Right cardiac atrium (tissue), 5 donors: ENCODE measurements around the gene RASEF. TPM values are rescaled to one million over a fixed set of nuclear protein-coding genes. Genes with fewer than 3 reads are reported as not detected.
"Not testable (repeated sequence)": the region's sequence is repeated elsewhere in the genome, so short reads cannot be mapped to it uniquely, and the experiment has no call there.

ENCODE experiments used
- ATAC-seq, 2 donors: fragments of 200-7000 bp; cut with Tn5 transposase; one replicate each; pipeline versions ENCODE4 v1.8.0 to v1.9.1; 2020; ENCODE audit warnings: moderate library complexity in 2 of 2, mild to moderate bottlenecking in 1 of 2
- DNase-seq, 3 donors: peaks; one replicate each; pipeline ENCODE4 v3.0.0-alpha.2; 2020
- H3K27ac ChIP-seq: one replicate; pipeline ENCODE4 v1.5.1; 2013; ENCODE audit warnings: mild to moderate bottlenecking, low read length, control low read depth, moderate library complexity
- H3K27me3 ChIP-seq: one replicate; pipeline ENCODE4 v1.6.1; 2013; ENCODE audit not compliant: control insufficient read depth, insufficient read depth
- H3K4me1 ChIP-seq: one replicate; pipeline ENCODE4 v1.6.1; 2013; ENCODE audit warnings: low read length; ENCODE audit not compliant: control insufficient read depth, insufficient read depth
- H3K4me3 ChIP-seq: one replicate; pipeline ENCODE4 v1.5.1; 2013; ENCODE audit warnings: low read length, control low read depth
- H3K9me3 ChIP-seq: one replicate; pipeline ENCODE4 v1.6.1; 2013; ENCODE audit warnings: low read length; ENCODE audit not compliant: control insufficient read depth
- WGBS: extraction: QIAGEN DNeasy Blood & Tissue Kit; methylation state at CpG from one replicate; pipeline ENCODE4 v1.1.7; 2013; 5-methylcytosine and 5-hydroxymethylcytosine counted together
- intact Hi-C, 4 donors: fragments of 100-400 bp; cut with DNase I; formaldehyde crosslinking; loops; one replicate each; pipeline versions ENCODE4 v1.11.0 to v1.14.0; 2022 to 2023
- long read RNA-seq, 4 donors: library from polyadenylated mRNA; unstranded; transcript quantifications; one replicate each; pipeline ENCODE4 v2.0.0, GENCODE V29; 2020 to 2021
- polyA plus RNA-seq: library from polyadenylated mRNA; stranded (reverse); fragments of 200-250 nt; gene quantifications from one replicate; pipeline ENCODE4 v1.2.3, GENCODE V29; 2013
- total RNA-seq, 4 donors: library from RNA; stranded (reverse); fragmentation: NEBNext Ultra II Directional; extraction: Animal tissue kit (Norgen Biotek cat#: 25700); gene quantifications; one replicate each; pipeline ENCODE4 v1.2.1, GENCODE V29; 2021
- donor health status: healthy with polysubstance abuse.
- donor health status: DM: no; HTN: yes; CAD: no.
- donor health status: DM: no; HTN: no; CAD: no.
- donor health status: DM: no; HTN: yes; CAD: no; lungs with severe emphysema.
- donor health status: DM: yes; HTN: yes; CAD: no.

The RASEF gene
- total RNA-seq = under 1 TPM in 2 of 4 donors, not detected in 2; 0.15 to 0.17 TPM
- polyA plus RNA-seq = 0.02 TPM
- long read RNA-seq, donor 1 = 0 reads
- long read RNA-seq, donor 2 = 0 reads
- long read RNA-seq, donor 3 = 0 reads
- long read RNA-seq, donor 4 = 0 reads

DNA sequence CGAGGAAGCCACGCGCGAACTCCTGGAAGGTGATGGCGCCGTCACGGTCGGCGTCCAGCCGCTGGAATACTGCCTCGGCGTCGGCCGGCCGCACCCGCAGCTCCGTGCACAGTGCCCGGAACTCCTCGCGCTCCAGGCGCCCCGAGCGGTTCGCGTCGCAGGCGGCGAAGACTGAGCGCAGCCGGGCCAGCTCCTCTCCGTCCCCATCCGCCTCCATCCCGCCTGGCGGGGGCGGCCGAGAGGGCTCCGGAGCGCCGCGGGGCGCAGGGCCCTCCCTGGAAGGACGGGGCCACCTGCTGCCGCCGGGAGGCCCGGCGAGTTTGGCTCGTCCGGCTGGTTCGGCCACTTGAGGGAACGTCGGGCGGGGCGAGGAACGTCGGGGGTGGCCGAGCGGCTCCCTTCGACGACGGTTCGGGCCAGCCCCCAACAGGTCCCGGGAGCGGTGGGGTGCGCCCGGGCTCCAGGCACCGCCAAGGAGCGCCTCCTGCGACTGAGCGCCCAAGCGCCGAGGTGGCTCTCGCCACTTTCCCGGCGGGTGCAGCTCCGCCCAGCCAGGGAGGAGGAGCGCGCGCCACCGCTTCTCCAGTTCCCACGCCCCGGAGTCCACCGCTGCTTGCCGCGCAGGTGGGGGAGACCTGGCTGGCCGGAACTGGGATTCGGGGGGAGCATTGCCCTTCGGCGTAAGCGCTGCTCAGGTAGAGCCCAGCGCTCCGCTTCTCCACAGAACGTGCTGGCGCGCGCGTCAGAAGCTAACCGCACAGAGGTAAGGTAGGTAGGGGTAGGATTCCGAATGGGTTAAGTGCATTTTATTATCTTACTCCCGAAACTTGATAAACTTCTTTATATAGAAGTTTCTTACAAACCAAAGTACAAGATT, at the start of gene RASEF:
Gene RASEF, minus strand, starts transcription at position 492 of the 877 bp plus-strand sequence. Its CDS starts 275 bp downstream, at position 217.
- ATAC-seq = peak; percentile 48 to 71
- 1% methylated on average over 99 of the region's 99 CpGs for WGBS

GRCh38 chr9:83111169-83111568, 48.2 kb upstream of the RASEF start:
- no peaks in the 10 kb centered on the region for H3K27me3 ChIP-seq

More for the DNA sequence above, at the start of gene RASEF:
- H3K27me3 ChIP-seq = no peaks in the 10 kb centered on the region
- no peak within 1 kb of the TSS for H3K27ac ChIP-seq
- H3K9me3 ChIP-seq = no peaks in the 10 kb centered on the region
- no peaks in the 10 kb centered on the region for H3K4me1 ChIP-seq
- peak within 1 kb of the TSS; percentile 14 for H3K4me3 ChIP-seq
- DNase-seq = peak; percentile 12 to 56 (median 54)
- intact Hi-C loops = no loop called here

GRCh38 chr9:83109296-83109695, 46.4 kb upstream of the RASEF start:
- intact Hi-C loops = no loop called here
- ATAC-seq = no peak
- DNase-seq = no peak
- Histone ChIP-seq H3K9me3 (no peaks in the 10 kb centered on the region), H3K4me3 (no peak overlapping the region), H3K27ac (no peak overlapping the region), H3K4me1 (no peaks in the 10 kb centered on the region), H3K27me3 (no peaks in the 10 kb centered on the region)
- WGBS = 80% methylated on average over 3 of the region's 3 CpGs

More at GRCh38 chr9:83111169-83111568, 48.2 kb upstream of the RASEF start:
- intact Hi-C loops = no loop called here
- Histone ChIP-seq H3K9me3 (no peaks in the 10 kb centered on the region), H3K27ac (no peak overlapping the region), H3K4me3 (no peak overlapping the region), H3K4me1 (no peaks in the 10 kb centered on the region)
- 91% methylated on average over 3 of the region's 3 CpGs for WGBS
- ATAC-seq (no peak), DNase-seq (no peak)

DNA sequence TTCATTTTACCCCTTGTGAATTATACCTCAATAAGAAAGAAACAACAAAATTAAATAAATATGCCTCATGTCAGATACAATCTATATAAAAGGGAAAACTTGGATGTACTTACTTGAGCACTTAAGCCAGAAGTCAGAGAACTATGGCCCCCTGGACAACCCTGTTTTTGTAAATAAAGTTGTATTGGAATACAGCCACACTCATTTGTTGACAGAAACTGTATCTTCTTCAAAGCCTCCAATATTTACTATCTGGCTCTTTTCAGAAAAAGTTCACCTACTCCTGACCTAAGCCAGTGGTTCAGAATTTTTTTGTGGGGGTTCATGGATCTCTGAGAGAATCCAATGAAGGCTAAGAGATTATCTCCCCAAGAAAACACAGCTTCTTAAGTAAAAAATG, 45.3 kb upstream of the RASEF start:
- Histone ChIP-seq H3K9me3 (no peaks in the 10 kb centered on the region), H3K4me1 (no peaks in the 10 kb centered on the region), H3K27me3 (no peaks in the 10 kb centered on the region), H3K4me3 (no peak overlapping the region), H3K27ac (no peak overlapping the region)
- intact Hi-C loops = no loop called here
- DNase-seq = no peak
- ATAC-seq = no peak

- ATAC-seq (no peak), DNase-seq (no peak)
- H3K9me3 ChIP-seq = no peaks in the 10 kb centered on the region
- 67% methylated on average over 2 of the region's 2 CpGs for WGBS
- no peak overlapping the region for H3K27ac ChIP-seq
- H3K27me3 ChIP-seq = no peaks in the 10 kb centered on the region
- H3K4me1 ChIP-seq = no peaks in the 10 kb centered on the region
- H3K4me3 ChIP-seq = no peak overlapping the region
- intact Hi-C loops = no loop called here
Observed at GRCh38 chr9:83106772-83107171, 43.8 kb upstream of the RASEF start.

GRCh38 chr9:83106263-83106662, 43.3 kb upstream of the RASEF start:
- intact Hi-C loops = no loop called here

GRCh38 chr9:83097633-83098032, 34.7 kb upstream of the RASEF start:
- no peaks in the 10 kb centered on the region for H3K27me3 ChIP-seq
- H3K27ac ChIP-seq = no peak overlapping the region
- no peak overlapping the region for H3K4me3 ChIP-seq
- WGBS = 92% methylated on average over 4 of the region's 4 CpGs
- ATAC-seq (no peak), DNase-seq (no peak)
- H3K4me1 ChIP-seq = no peaks in the 10 kb centered on the region
- intact Hi-C loops = no loop called here
- H3K9me3 ChIP-seq = no peaks in the 10 kb centered on the region

More at GRCh38 chr9:83106263-83106662, 43.3 kb upstream of the RASEF start:
- WGBS = 50% methylated on average over 1 of the region's 1 CpG
- H3K27me3 ChIP-seq = no peaks in the 10 kb centered on the region
- no peaks in the 10 kb centered on the region for H3K4me1 ChIP-seq
- no peaks in the 10 kb centered on the region for H3K9me3 ChIP-seq
- ATAC-seq (no peak), DNase-seq (no peak)
- H3K4me3 ChIP-seq = no peak overlapping the region
- H3K27ac ChIP-seq = no peak overlapping the region

DNA sequence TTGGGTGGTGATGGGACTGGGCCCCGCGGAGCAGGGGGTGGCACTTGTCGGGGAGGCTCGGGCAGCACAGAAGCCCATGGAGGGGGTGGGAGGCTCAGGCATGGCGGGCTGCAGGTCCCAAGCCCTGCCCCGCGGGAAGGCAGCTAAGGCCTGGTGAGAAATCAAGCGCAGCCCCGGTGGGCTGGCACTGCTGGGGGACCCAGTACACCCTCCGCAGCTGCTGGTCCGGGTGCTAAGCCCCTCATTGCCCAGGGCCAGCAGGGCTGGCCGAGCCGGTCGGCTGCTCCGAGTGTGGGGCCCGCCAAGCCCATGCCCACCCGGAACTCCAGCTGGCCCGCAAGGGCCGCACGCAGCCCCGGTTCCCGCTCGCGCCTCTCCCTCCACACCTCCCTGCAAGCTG, 30.4 kb upstream of the RASEF start:
- peak in 2 of 3 donors; percentile 28 to 38 for DNase-seq
- intact Hi-C loops, H3K27ac ChIP-seq, H3K27me3 ChIP-seq, H3K4me1 ChIP-seq, H3K9me3 ChIP-seq, ATAC-seq, H3K4me3 ChIP-seq: not testable (repeated sequence)
- 96% methylated on average over 24 of the region's 24 CpGs for WGBS

DNA sequence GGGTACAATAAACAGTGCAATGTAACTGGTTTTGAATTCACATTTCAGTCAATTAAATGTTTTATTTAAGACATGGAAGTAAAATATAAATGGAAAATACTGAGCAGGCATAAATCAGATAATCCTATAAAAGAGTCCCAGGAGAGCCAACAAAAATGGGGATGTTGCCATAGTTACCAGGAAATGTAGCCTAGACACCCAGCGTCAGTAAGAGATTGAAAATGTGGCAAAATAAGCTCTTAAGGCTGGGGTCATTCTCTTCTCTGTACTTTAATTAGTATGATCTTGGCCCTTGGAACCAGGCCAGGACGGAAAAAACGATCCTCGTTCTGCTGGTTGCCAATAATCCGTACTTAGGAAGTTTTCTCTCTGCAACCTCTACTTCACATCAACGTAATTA, 18.9 kb upstream of the RASEF start:
- intact Hi-C loops = no loop called here
- Histone ChIP-seq H3K9me3 (no peaks in the 10 kb centered on the region), H3K4me1 (no peaks in the 10 kb centered on the region), H3K27me3 (no peaks in the 10 kb centered on the region), H3K27ac (no peak overlapping the region), H3K4me3 (no peak overlapping the region)
- DNase-seq (no peak), ATAC-seq (no peak)
- 41% methylated on average over 6 of the region's 6 CpGs for WGBS

- ATAC-seq = no peak
- 79% methylated on average over 3 of the region's 3 CpGs for WGBS
- intact Hi-C loops = no loop called here
Observed at GRCh38 chr9:83081010-83081409, 18.1 kb upstream of the RASEF start.

DNA sequence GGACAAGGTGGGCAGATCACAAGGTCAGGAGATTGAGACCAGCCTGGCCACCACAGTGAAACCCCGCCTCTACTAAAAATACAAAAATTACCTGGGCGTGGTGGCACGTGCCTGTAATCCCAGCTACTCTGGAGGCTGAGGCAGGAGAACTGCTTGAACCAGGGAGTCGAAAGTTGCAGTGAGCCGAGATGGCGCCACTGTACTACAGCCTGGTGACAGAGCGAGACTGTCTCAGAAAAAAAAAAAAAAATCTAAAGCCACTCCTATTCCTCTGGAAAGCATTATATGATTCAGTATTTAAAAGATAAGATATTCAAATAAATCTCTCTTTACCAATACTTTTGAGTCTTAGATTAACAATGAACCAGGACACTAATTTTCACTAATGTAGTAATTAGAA, 13.0 kb upstream of the RASEF start:
- H3K9me3 ChIP-seq, ATAC-seq, H3K4me3 ChIP-seq, intact Hi-C loops, H3K4me1 ChIP-seq, DNase-seq, H3K27me3 ChIP-seq, H3K27ac ChIP-seq: not testable (repeated sequence)
- WGBS = 91% methylated on average over 7 of the region's 7 CpGs

More at GRCh38 chr9:83081010-83081409, 18.1 kb upstream of the RASEF start:
- DNase-seq = no peak
- Histone ChIP-seq H3K27me3 (no peaks in the 10 kb centered on the region), H3K4me3 (no peak overlapping the region), H3K4me1 (no peaks in the 10 kb centered on the region), H3K9me3 (no peaks in the 10 kb centered on the region), H3K27ac (no peak overlapping the region)
